HuH-7.5 (cell line): ENCODE data around the gene STK10.

Experiments
- DNase-seq: peaks from one replicate; pipeline ENCODE4 v3.0.0; 2011; ENCODE audit warnings: low spot score

The STK10 gene

DNA sequence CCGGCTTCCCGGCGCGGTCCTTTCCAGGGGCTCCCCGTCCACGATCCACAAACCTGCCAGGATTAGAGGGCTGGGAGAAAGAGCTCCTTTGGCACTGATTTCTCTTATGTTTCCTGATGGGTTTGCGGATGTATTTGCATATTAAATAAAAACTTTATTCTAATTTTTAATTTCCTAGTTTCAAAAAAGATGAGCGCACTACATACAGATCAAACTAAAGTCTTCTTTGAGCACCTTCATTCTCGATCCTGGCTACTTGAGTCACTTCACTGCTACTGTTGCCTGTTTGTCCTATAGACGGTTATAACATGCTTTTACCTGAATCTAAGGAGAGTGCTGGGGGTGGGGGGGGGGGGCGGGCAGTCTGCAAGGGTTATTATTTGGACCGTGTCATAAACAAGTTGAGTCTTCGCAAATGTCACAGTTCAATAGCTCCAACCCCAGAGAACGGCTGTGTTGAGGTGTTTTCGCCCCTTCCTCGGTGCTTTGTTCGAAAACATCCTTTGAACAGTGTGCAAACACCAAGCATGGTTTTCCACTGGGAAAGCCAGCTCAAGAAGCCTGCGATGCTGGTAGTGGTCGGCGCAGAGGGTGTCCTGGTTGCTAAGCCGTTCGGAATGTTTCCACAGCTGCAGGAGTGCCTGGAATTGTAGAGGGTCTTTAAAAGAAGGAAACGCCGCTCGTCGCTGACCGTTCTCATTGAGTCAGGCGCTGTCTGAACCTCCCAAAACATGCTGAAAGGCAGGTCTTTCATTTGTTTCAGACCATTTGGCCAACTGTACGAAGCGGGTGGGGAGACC, 1.1 kb upstream of the STK10 start:
- no peak for DNase-seq

DNA sequence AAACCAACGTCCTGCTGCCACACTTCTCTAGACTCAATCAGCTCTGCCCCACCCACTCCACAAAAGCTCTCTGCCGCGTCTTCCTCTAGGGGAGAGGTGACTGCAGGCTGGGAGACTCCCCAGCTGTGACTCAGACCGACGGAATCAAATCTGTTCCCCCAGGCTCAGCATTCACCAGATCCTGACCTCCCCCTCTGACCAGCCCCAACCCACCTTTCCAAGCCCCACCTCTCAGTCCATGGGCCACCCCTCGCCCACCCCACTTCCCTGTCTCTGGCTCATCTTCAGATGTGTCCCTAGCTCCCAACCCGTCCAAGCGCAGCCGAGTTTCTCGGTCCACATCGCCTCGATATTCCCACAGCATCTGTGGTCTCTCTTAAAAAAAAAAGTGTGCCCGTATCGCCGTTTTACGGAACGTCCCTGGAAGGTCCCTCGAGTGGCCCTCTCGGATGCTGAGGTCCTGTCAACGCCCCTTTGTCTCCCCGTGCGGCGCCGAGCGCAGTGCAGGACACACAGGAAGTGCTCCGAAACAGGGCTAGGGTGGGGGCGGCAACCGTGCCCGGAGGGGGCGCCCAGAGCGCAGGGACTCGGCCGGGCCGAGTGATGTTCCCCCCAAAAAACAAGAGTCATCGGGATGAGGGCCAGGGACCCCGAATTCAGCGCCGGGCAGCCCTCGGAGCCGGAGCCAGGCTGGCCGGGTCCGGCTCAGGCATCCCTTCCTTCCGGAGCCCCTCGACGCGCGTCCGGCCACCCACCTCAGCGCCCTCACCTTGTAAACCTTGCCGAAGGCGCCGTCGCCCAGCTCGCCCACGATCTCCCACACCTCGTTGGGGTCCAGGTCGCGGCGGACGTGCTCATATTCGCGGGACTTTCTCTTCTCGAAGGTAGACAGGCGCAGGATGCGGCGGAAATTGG, 649 bp downstream of the STK10 start:
- peak; percentile 55 for DNase-seq

DNA sequence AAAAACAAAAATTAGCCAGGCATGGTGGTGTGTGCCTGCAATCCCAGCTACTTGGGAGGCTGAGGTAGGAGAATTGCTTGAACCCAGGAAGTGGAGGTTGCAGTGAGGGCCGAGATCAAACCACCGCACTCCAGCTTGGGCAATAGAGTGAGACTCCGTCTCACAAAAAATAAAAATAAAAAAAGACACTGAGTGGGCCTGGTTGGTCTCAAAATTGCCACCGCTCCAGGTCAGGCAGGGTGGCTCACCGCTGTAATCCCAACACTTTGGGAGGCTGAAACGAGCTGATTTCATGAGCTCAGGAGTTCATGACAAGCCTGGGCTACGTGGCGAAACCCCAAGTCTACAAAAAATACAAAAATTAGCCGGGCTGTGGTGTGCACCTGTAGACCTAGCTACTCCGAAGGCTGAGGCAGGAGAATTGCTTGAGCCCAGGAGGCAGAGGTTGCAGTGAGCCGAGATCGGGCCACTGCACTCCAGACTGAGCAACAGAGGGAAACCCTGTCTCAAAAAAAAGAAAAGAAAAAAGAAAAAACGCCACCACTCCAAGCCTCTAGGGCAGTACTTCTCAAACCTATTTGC, 1.8 kb downstream of the STK10 start:
- no peak for DNase-seq

DNA sequence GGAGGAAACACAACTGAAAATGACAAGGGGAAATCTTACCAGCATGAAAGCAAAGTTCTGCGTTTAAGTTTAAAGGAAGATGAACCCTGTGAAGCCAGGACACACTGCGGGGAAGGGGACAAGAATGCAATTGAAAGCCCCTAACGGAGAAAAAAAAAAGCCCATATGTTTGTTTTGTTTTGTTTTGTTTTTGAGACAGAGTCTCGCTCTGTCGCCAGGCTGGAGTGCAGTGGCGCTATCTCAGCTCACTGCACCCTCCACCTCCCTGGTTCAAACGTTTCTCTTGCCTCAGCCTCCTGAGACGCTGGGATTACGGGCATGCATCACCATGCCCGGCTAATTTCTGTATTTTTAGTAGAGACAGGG, 2.9 kb downstream of the STK10 start:
- DNase-seq = no peak

DNA sequence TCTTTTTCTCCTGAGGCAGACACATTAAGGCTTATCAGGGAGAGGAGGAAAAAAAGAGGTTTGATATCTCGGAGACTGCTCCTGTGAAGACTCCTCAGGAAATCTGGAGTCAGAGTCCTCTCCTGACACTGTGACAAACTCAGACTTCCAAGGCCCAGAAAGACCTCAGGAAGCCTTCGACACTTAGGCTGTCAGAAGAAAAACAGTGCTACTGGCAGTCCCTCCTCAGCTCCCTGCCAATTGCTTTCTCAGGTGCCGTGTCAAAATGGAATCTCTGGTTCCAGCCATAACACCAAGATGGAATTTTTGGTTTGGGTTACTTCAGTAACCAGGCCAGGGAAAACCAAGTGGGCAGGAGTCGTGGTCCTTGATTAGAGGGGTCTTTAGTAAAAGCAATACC, 4.1 kb downstream of the STK10 start:
- DNase-seq = no peak

- no peak for DNase-seq
Observed at GRCh38 chr5:172182291-172182690, 5.7 kb downstream of the STK10 start.

GRCh38 chr5:172180936-172181335, 7.1 kb downstream of the STK10 start:
- DNase-seq = no peak

DNA sequence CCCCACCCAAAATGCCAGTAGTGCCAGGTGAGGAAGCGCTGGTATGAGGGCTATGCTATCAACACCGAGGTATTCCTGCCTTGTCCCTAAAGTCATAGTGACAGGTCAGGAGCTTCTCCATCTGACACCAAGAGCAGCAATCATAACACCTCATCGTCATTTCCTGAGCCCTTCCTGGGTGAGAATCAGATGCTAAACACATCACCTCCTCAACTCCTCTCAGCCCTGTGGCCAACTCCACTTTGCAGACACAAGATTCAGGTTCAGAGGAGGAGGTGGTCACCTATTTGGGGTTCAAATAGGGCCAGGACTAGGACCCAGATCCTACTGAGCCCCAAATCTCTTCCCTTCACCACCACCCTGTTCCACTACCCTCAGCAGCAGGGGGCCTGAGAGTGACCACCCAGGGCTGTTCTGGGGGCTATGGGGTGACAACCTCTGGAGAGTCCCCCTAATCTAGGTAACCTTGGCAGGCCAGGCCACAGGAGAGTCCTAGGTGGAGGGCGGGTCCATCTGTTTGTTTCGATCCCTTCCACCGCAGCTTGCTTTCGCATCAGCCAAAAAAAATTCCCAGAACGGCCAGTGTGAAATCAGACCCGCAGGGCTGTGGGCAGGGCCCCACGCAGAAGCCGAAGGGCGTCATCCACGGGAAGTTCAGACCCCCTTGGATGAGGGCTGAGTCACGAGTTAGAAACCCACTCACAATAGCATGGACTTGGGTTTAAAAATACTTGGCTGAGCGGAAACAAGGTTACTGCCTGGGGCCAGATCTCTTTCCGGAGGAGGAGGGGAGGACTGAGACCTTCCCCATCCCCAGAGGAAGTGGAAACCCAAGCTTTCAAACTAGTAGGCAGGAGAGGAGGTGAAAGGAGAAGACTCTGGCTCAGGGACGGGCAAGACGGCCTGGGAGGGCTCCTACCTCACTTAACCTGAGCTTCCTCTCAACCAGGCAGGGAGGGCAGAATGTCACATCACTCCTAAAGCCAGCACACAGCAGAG, 8.7 kb downstream of the STK10 start:
- no peak for DNase-seq

DNA sequence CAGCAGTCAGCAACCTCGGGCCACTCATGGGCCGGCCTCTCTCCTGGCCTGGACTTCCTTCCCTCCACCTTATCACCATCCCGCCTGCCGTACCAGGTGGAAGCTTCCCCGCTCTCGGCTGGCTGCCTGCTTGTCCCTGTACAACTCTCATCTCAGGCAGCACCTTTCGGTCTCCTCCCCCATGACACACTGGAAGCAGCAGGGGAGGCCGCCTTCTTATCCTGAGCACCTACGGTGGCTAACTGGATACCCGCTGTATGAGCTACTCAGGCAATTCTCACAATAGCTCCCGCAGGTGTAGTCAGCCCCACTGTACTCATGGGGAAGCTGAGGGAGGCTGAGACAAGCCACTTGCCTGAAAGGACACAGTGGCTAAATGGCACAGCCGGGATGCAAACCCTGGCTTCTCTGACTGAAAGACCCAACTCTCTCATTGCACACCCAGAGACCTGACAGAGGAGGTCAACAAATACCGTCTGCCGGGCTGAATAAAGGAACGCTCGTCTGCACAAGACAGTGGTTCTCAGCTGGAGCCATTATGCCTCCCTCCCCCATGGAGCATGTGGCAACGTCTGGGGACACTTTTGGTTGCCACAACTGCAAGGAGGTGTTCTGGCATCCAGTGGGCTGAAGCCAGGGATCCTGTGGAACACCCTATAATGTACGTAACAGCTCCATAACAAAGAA, 9.6 kb downstream of the STK10 start:
- no peak for DNase-seq

- no peak for DNase-seq
Observed at GRCh38 chr5:172177176-172177575, 10.8 kb downstream of the STK10 start.

DNA sequence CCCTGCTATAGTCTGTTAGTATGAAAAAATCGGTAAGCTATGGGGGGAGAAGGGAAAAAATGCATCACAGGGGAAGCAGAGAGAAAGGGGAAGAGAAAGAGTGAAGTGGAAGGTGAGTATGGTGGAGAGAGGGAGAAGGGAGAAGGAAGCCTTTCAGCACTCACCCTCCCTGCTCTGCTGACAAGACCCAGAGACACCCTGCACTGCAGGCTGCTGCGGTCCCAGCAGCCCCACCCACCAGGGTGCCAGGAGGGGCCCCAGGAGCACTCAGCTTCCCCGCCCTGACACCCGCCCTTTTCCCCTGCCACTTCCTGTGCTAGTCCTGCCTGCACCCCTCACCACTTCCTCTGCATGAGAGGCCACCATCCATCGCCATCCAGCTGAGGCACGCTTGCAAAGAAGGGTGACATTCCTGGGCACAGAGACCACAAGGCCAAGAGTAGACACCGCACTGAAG, 12.7 kb downstream of the STK10 start:
- no peak for DNase-seq

DNA sequence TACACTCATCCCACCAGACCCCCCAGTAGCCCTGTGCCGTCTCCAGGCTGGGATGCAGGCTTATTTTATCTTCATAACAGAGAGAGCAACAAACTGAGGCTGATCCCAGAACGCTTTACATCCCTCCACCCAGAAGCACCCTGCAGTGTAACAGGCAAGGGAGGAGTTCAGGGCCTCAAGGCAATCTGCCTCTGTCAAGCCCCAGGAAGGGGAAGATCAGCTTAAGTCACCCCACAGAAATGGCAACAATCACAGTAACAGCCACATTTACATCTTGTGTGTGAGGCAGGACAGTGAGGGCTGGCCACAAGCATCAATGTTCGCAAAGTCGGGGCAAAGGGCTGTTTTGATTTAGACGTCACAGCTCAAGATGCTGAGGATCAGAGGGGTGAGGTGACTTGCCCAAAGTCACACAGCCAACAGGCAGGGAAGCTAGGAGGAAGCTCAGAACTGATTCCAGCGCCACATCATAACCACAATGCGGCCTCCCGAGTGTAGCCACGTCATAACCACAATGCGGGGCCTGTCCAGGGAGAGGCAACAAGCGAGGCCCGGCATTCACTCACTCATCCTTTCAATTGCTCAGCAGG, 14.4 kb downstream of the STK10 start:
- no peak for DNase-seq

DNA sequence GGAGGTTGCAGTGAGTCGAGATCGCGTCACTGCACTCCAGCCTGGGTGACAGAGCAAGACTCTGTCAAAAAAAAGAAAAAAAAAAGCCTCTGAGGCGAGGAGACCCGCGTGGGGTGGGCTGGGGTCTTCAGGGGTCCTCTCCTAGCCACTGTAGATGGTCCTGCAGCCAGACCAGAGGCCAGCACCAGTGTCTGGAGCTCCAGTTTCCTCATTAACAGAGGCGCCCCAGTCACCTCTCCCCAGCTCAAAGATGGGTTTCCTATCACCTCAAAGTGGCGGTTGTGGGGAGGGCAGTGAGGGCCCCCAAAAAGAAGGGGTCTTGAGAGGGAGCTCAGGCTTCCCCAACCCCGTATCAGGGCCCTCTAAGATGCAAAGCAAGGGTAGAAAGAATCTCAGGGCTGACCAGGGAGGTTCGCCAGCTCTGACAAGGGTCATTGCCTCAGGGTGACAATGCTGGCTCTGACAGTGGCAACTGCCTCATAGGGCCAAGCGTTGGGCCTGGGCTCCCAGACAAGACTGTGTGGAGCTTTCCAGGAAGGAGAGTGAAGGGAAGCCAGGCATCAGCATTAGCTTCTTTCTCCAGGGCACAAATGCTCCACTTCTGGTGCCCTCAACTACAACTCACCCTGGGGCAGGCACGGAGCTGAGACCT, 15.0 kb downstream of the STK10 start:
- no peak for DNase-seq

- no peak for DNase-seq
Observed at GRCh38 chr5:172171118-172171517, 16.9 kb downstream of the STK10 start.

- DNase-seq = no peak
Observed at GRCh38 chr5:172170251-172170701, 17.7 kb downstream of the STK10 start.

- no peak for DNase-seq
Observed at GRCh38 chr5:172169216-172169615, 18.8 kb downstream of the STK10 start.

DNA sequence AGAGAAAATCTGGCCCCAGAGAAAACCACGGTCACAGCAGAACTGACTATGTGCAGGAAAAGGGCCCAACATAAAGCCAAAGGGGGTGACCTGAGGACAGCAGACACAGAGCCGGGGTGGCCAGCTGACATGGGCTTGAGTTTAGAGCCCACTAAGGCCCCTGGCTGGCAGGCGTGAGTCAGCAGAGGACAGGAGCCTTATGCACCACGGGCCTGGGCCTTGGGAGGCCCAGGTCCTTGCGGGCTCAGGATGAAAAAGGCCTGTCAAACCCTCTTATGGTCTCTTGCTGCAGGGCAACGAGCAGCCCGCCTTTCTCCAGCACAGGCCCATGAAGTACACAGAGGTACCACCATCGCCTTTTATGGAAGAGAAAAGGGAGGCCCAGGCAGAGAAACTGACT, 19.7 kb downstream of the STK10 start:
- no peak for DNase-seq

GRCh38 chr5:172167895-172168294, 20.1 kb downstream of the STK10 start:
- DNase-seq = no peak

GRCh38 chr5:172166030-172166826, 21.8 kb downstream of the STK10 start:
- DNase-seq = no peak
